OCI-LY7 (cell line): ENCODE measurements around the gene SELPLG. TPM values are rescaled to one million over a fixed set of nuclear protein-coding genes. Genes with fewer than 3 reads are reported as not detected.

Source experiments
- BruUV-seq: library from RNA; stranded (reverse); fragments of 400-500 nt; replicated peaks from 2 replicates; lab custom pipeline; 2021; lab: Mats Ljungman, UMichigan
- CTCF ChIA-PET: fragments of 300-600 bp; sonication (Branson Sonifier 250); formaldehyde crosslinking; loops from one replicate; lab custom pipeline; 2022; ENCODE audit warnings: antibody characterized with exemption; ENCODE audit not compliant: unreplicated experiment; lab: Charles Lee
- POLR2A ChIA-PET: fragments of 300-600 bp; sonication (Branson Sonifier 250); formaldehyde crosslinking; loops from one replicate; lab custom pipeline; 2022; ENCODE audit warnings: antibody characterized with exemption; lab: Charles Lee
- DNase-seq: peaks from one replicate; pipeline ENCODE4 v3.0.0-alpha.2; 2015; ENCODE audit warnings: low spot score
- H2AFZ ChIP-seq: fragments of 200-600 bp; sonication (generic), shearing (Covaris generic); 2 replicates; pipeline ENCODE4 v1.6.1; 2014; ENCODE audit warnings: mild to moderate bottlenecking, antibody characterized with exemption, low read length, moderate library complexity
- H3K27ac ChIP-seq: fragments of 200-600 bp; sonication (generic); 2 replicates; pipeline ENCODE4 v1.5.1; 2014; ENCODE audit warnings: mixed run types, low read depth, mild to moderate bottlenecking, moderate library complexity, low read length, inconsistent platforms; ENCODE audit not compliant: poor library complexity, severe bottlenecking
- H3K36me3 ChIP-seq: fragments of 200-600 bp; sonication (generic); 2 replicates; pipeline ENCODE4 v1.6.1; 2014; ENCODE audit warnings: mild to moderate bottlenecking, antibody characterized with exemption, low read length, moderate library complexity, mixed read lengths; ENCODE audit not compliant: insufficient read depth
- H3K4me1 ChIP-seq: fragments of 200-600 bp; sonication (generic); 2 replicates; pipeline ENCODE4 v1.5.1; 2014; ENCODE audit warnings: mild to moderate bottlenecking, low read length; ENCODE audit not compliant: insufficient read depth, poor library complexity, severe bottlenecking
- H3K4me2 ChIP-seq: fragments of 200-600 bp; sonication (generic); 2 replicates; pipeline ENCODE4 v1.6.1; 2014; ENCODE audit warnings: mild to moderate bottlenecking, low read length
- H3K4me3 ChIP-seq: fragments of 200-600 bp; sonication (generic); 2 replicates; pipeline ENCODE4 v1.5.1; 2014; ENCODE audit warnings: mild to moderate bottlenecking, low read depth, low read length; ENCODE audit not compliant: poor library complexity, severe bottlenecking
- H3K79me2 ChIP-seq: fragments of 200-600 bp; sonication (generic); 2 replicates; pipeline ENCODE4 v1.6.1; 2016; ENCODE audit warnings: low read depth, mild to moderate bottlenecking, low read length, moderate library complexity, mixed read lengths; ENCODE audit not compliant: insufficient read depth
- H3K9me2 ChIP-seq: fragments of 200-600 bp; sonication (generic); 2 replicates; pipeline ENCODE4 v1.6.1; 2016; ENCODE audit warnings: mild to moderate bottlenecking, low read length, mixed read lengths; ENCODE audit not compliant: insufficient read depth
- H3K9me3 ChIP-seq: fragments of 200-600 bp; sonication (generic); 2 replicates; pipeline ENCODE4 v1.6.1; 2014; ENCODE audit warnings: mild to moderate bottlenecking, mixed run types, low read length, mixed read lengths
- H4K20me1 ChIP-seq: fragments of 200-600 bp; sonication (generic); 2 replicates; pipeline ENCODE4 v1.6.1; 2014; ENCODE audit warnings: mild to moderate bottlenecking, antibody characterized with exemption, low read length, moderate library complexity, mixed read lengths; ENCODE audit not compliant: insufficient read depth
- CTCF ChIP-seq: fragments of 200-600 bp; sonication (generic); conservative IDR thresholded peaks from 2 replicates; pipeline ENCODE4 v1.5.1; 2014; ENCODE audit warnings: mild to moderate bottlenecking, antibody characterized with exemption, low read length, moderate library complexity, mixed read lengths
- EZH2phosphoT487 ChIP-seq: fragments of 200-600 bp; sonication (generic); IDR thresholded peaks from 2 replicates; pipeline ENCODE4 v1.6.1; 2018; ENCODE audit warnings: low read depth, borderline replicate concordance, mild to moderate bottlenecking, mixed run types, antibody characterized with exemption, low read length, moderate library complexity, mixed read lengths
- intact Hi-C: fragments of 100-400 bp; cut with micrococcal nuclease; formaldehyde crosslinking; loops from one replicate; pipeline ENCODE4 v1.10.0; 2022; ENCODE audit not compliant: unreplicated experiment
- total RNA-seq, 2 experiments: library from RNA; depleted of rRNA in 1 of 2; stranded (reverse); fragments of >200 nt in 1 of 2; shearing (Covaris generic) in 1 of 2; gene quantifications; 2 replicates each; pipeline ENCODE4 v1.2.3, GENCODE V29; 2014 to 2022

Gene SELPLG
- total RNA-seq, 2 experiments from 2014 or later: 20.0 to 21.0 TPM

DNA sequence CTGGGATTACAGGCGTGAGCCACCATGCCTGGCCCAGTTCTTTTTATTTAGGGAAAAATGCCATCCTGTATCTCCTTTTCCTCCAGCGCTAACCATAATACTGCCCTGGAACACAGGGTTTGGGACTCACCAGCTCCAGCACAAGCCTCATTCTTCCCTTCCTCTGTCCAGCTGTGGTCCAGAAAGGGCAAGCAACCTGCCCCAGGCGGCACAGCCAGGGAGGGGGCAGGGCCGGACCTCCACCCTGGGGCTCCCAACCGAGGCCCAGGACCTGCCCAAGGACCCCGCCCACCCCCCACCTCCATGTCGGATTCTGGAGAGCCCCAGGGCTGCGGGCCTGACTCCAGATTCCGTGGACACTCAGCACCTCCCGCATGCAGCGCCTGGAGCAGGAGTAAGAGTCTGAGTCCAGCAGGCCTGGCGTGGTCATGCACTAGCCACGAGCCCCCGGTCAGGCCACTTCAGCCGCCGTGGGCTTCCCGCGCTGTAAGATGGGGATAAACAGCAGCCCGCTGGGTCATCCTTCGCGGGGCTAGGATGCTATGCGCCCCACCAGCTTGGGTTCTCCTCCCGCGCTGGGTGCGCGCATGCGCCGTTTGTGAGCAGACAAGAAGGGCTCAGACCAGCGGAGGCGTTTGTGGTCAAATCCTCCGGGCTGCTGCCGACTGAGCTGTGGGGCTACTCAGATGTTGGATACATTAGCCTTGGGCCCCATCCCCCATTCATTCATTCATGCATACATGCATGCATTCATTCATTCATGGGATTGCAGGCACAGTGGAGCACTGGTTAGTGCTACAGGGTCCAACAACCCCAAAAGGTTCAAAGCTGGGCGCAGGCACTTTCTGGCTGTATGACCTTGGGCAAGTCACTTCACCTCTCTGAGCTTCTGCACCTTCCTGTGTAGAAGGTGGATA lies 52.1 kb downstream of the SELPLG start:
- no peak for TF ChIP-seq EZH2phosphoT487
- no peak for TF ChIP-seq CTCF
- Histone ChIP-seq H3K79me2 (no peaks in the 10 kb centered on the region), H3K9me2 (no peaks in the 10 kb centered on the region), H3K4me1 (peaks cover 12% of the 10 kb centered on the region), H3K36me3 (no peaks in the 10 kb centered on the region), H4K20me1 (no peaks in the 10 kb centered on the region), H3K9me3 (no peaks in the 10 kb centered on the region), H2AFZ (no peak overlapping the region), H3K27ac (no peak overlapping the region), H3K4me3 (no peak overlapping the region), H3K4me2 (no peak overlapping the region)
- CTCF ChIA-PET: no interaction called here
- intact Hi-C loops: no loop called here
- POLR2A ChIA-PET: interaction anchor here (0.6 to 1.1 kb wide), 2 partner anchors 51 to 825 kb away, joined by 3 read pairs; no protein-coding TSS in a partner anchor
- no peak for DNase-seq
- BruUV-seq: no TSS peak

GRCh38 chr12:108580531-108580930 lies 53.2 kb downstream of the SELPLG start:
- Histone ChIP-seq H3K36me3 (no peaks in the 10 kb centered on the region), H2AFZ (no peak overlapping the region), H3K4me1 (peaks cover 12% of the 10 kb centered on the region), H3K79me2 (no peaks in the 10 kb centered on the region), H3K27ac (no peak overlapping the region), H3K4me2 (no peak overlapping the region), H3K9me2 (no peaks in the 10 kb centered on the region), H3K4me3 (no peak overlapping the region), H3K9me3 (no peaks in the 10 kb centered on the region), H4K20me1 (no peaks in the 10 kb centered on the region)
- no TSS peak for BruUV-seq
- DNase-seq: no peak
- intact Hi-C loops: no loop called here
- CTCF ChIA-PET: no interaction called here
- POLR2A ChIA-PET: no interaction called here
- TF ChIP-seq EZH2phosphoT487: no peak

- Histone ChIP-seq H3K4me3 (no peak overlapping the region), H3K79me2 (no peaks in the 10 kb centered on the region), H3K27ac (no peak overlapping the region), H3K9me3 (no peaks in the 10 kb centered on the region), H2AFZ (no peak overlapping the region), H3K9me2 (no peaks in the 10 kb centered on the region), H3K4me2 (no peak overlapping the region), H3K4me1 (peaks cover 16% of the 10 kb centered on the region), H3K36me3 (no peaks in the 10 kb centered on the region), H4K20me1 (no peaks in the 10 kb centered on the region)
- no TSS peak for BruUV-seq
- ChIA-PET POLR2A (interaction anchor here (0.9 kb wide), 1 partner anchor 54 kb away, joined by 3 read pairs; the partner anchor contains the start of gene SELPLG), CTCF (interaction anchor here (1.1 kb wide), 1 partner anchor 10 kb away, joined by 3 read pairs; no protein-coding TSS in a partner anchor)
- no peak for TF ChIP-seq EZH2phosphoT487
- TF ChIP-seq CTCF: no peak
- intact Hi-C loops: no loop called here
- no peak for DNase-seq
Measured at GRCh38 chr12:108578813-108579212, 54.9 kb downstream of the SELPLG start.
